HG02938 (cell line): Measurements from ENCODE around the gene GSKIP.

ENCODE experiments used
- ATAC-seq: cut with Tn5 transposase; IDR thresholded peaks from one replicate; pipeline ENCODE4 v1.9.1; 2021; ENCODE audit warnings: mild to moderate bottlenecking, moderate library complexity; ENCODE audit not compliant: unreplicated experiment

GSKIP gene

GRCh38 chr14:96376093-96376492, 12.8 kb downstream of the GSKIP start:
- no peak for ATAC-seq

- peak; percentile 85 for ATAC-seq
Measured at GRCh38 chr14:96380735-96381134, 17.4 kb downstream of the GSKIP start.

- ATAC-seq = no peak
Measured at GRCh38 chr14:96383445-96383844, 20.1 kb downstream of the GSKIP start.

- no peak for ATAC-seq
Measured at GRCh38 chr14:96384053-96384452, 20.7 kb downstream of the GSKIP start.

GRCh38 chr14:96384740-96385139, 21.4 kb downstream of the GSKIP start:
- no peak for ATAC-seq

GRCh38 chr14:96385385-96385784, 22.1 kb downstream of the GSKIP start:
- no peak for ATAC-seq

- no peak for ATAC-seq
Measured at GRCh38 chr14:96390965-96391292, 27.6 kb downstream of the GSKIP start.

GRCh38 chr14:96391293-96392118, 28.2 kb downstream of the GSKIP start:
- peak; percentile 83 for ATAC-seq

GRCh38 chr14:96393071-96393691, 29.9 kb downstream of the GSKIP start:
- no peak for ATAC-seq

- no peak for ATAC-seq
Measured at GRCh38 chr14:96394047-96394815, 30.9 kb downstream of the GSKIP start.

- ATAC-seq = no peak
Measured at GRCh38 chr14:96398432-96398831, 35.1 kb downstream of the GSKIP start.

GRCh38 chr14:96398921-96399320, 35.6 kb downstream of the GSKIP start:
- ATAC-seq = no peak

GRCh38 chr14:96399405-96399804, 36.1 kb downstream of the GSKIP start:
- ATAC-seq = no peak

- no peak for ATAC-seq
Measured at GRCh38 chr14:96400495-96400894, 37.2 kb downstream of the GSKIP start.

GRCh38 chr14:96403409-96403808, 40.1 kb downstream of the GSKIP start:
- no peak for ATAC-seq

GRCh38 chr14:96405677-96406076, 42.4 kb downstream of the GSKIP start:
- no peak for ATAC-seq

GRCh38 chr14:96407935-96408570, 44.7 kb downstream of the GSKIP start:
- no peak for ATAC-seq

- no peak for ATAC-seq
Measured at GRCh38 chr14:96408608-96409007, 45.3 kb downstream of the GSKIP start.

GRCh38 chr14:96409701-96410100, 46.4 kb downstream of the GSKIP start:
- ATAC-seq = no peak

- no peak for ATAC-seq
Measured at GRCh38 chr14:96410119-96410518, 46.8 kb downstream of the GSKIP start.

GRCh38 chr14:96413526-96413925, 50.2 kb downstream of the GSKIP start:
- ATAC-seq = no peak
